Measurements from ENCODE around the gene MTERF4. TPM values are rescaled to one million over a fixed set of nuclear protein-coding genes. Genes with fewer than 3 reads are reported as not detected.
A peak's percentile ranks its signal among the peaks of the same experiment; 100 is the strongest.

Gene MTERF4
- total RNA-seq, 1 experiment from 2014 or later = 13.6 TPM

GRCh38 chr2:241062389-241063092, 39.5 kb downstream of the MTERF4 start:
- ATAC-seq (no peak), DNase-seq (no peak)
- H3K36me3 ChIP-seq (ENCODE audit: low read depth, low read length) = no peaks in the 10 kb centered on the region
- TF ChIP-seq EZH2phosphoT487 (IDR thresholded peaks at IDR 0.05; ENCODE audit: borderline replicate concordance, low read length) = no peak
- TF ChIP-seq CTCF (conservative IDR thresholded peaks at IDR 0.05; ENCODE audit: low read depth, low read length) = no peak
- no peak for TF ChIP-seq EZH2 (IDR thresholded peaks at IDR 0.05; ENCODE audit: low read length, unreplicated experiment)
- ChIA-PET POLR2A (ENCODE audit: unreplicated experiment) (no interaction called here), CTCF (no interaction called here)
- H3K9ac ChIP-seq (ENCODE audit: low read length) = no peak overlapping the region
- H3K4me1 ChIP-seq (ENCODE audit: insufficient read depth, low read length) = no peaks in the 10 kb centered on the region; the same call in 1 of the 2 replicates
- H3K79me2 ChIP-seq (ENCODE audit: low read length) = no peaks in the 10 kb centered on the region
- H3F3A ChIP-seq (ENCODE audit: low read length, unreplicated experiment) = no peaks in the 10 kb centered on the region
- H3K9me2 ChIP-seq (replicated peaks; ENCODE audit: low read length) = no peaks in the 10 kb centered on the region
- no peaks in the 10 kb centered on the region for H3K9me3 ChIP-seq (ENCODE audit: low read length)
- H2AFZ ChIP-seq (ENCODE audit: low read length) = no peak overlapping the region
- no TSS peak for BruUV-seq (replicated peaks)
- intact Hi-C loops (cut with micrococcal nuclease) = no loop called here
- no peak overlapping the region for H3K4me3 ChIP-seq (ENCODE audit: low read length)
- no peak overlapping the region for H3K27ac ChIP-seq (ENCODE audit: low read length)
- H3K27me3 ChIP-seq (ENCODE audit: low read length) = no peaks in the 10 kb centered on the region
- H3K4me2 ChIP-seq (ENCODE audit: low read length) = no peak overlapping the region
- H4K20me1 ChIP-seq (ENCODE audit: low read length) = no peaks in the 10 kb centered on the region

DNA sequence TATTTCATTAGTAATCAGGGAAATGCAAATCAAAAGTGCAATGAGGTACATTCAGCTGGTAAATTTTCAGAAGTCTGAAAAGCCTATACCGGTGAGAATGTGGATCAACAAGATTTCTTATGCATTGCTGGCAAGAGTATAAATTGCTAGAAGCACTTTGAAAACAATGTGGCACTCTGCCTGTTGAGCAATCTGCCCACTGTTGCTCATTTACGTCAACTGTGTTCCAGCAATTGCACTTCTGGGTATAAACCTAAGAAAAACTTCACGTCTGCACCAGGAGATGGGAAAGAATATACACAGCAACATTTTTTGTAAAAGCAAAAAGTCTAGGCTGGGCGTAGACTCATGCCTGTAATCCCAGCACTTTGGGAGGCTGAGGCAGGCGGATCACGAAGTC, 40.8 kb downstream of the MTERF4 start:
- BruUV-seq (replicated peaks) = no TSS peak

More for the DNA sequence above, 40.8 kb downstream of the MTERF4 start:
- POLR2A ChIA-PET (ENCODE audit: unreplicated experiment) = no interaction called here
- H2AFZ ChIP-seq (ENCODE audit: low read length) = no peak overlapping the region
- H3K4me1 ChIP-seq (ENCODE audit: insufficient read depth, low read length) = no peaks in the 10 kb centered on the region; the same call in 1 of the 2 replicates
- no peaks in the 10 kb centered on the region for H3K9me3 ChIP-seq (ENCODE audit: low read length)
- H3F3A ChIP-seq (ENCODE audit: low read length, unreplicated experiment) = no peaks in the 10 kb centered on the region
- CTCF ChIA-PET = no interaction called here
- H3K27ac ChIP-seq (ENCODE audit: low read length) = no peak overlapping the region
- no peak for TF ChIP-seq CTCF (conservative IDR thresholded peaks at IDR 0.05; ENCODE audit: low read depth, low read length)
- TF ChIP-seq EZH2 (IDR thresholded peaks at IDR 0.05; ENCODE audit: low read length, unreplicated experiment) = no peak
- no peak for TF ChIP-seq EZH2phosphoT487 (IDR thresholded peaks at IDR 0.05; ENCODE audit: borderline replicate concordance, low read length)
- no peaks in the 10 kb centered on the region for H4K20me1 ChIP-seq (ENCODE audit: low read length)
- DNase-seq (peak; percentile 15), ATAC-seq (no peak)
- no peaks in the 10 kb centered on the region for H3K36me3 ChIP-seq (ENCODE audit: low read depth, low read length)
- H3K27me3 ChIP-seq (ENCODE audit: low read length) = no peaks in the 10 kb centered on the region
- no peaks in the 10 kb centered on the region for H3K9me2 ChIP-seq (replicated peaks; ENCODE audit: low read length)
- no peak overlapping the region for H3K9ac ChIP-seq (ENCODE audit: low read length)
- no peak overlapping the region for H3K4me3 ChIP-seq (ENCODE audit: low read length)
- no peak overlapping the region for H3K4me2 ChIP-seq (ENCODE audit: low read length)
- intact Hi-C loops (cut with micrococcal nuclease) = no loop called here
- H3K79me2 ChIP-seq (ENCODE audit: low read length) = no peaks in the 10 kb centered on the region

Data from PC-3 (cell line).